NCI-H2196 treated with DMSO at 0.1 percent for 48 hours (cell line): ENCODE data around the gene FCRL1.

Experiments used
- DNase-seq: peaks from one replicate; lab custom pipeline; 2025; ENCODE audit not compliant: unreplicated experiment; lab: John Stamatoyannopoulos, UW

The FCRL1 gene

DNA sequence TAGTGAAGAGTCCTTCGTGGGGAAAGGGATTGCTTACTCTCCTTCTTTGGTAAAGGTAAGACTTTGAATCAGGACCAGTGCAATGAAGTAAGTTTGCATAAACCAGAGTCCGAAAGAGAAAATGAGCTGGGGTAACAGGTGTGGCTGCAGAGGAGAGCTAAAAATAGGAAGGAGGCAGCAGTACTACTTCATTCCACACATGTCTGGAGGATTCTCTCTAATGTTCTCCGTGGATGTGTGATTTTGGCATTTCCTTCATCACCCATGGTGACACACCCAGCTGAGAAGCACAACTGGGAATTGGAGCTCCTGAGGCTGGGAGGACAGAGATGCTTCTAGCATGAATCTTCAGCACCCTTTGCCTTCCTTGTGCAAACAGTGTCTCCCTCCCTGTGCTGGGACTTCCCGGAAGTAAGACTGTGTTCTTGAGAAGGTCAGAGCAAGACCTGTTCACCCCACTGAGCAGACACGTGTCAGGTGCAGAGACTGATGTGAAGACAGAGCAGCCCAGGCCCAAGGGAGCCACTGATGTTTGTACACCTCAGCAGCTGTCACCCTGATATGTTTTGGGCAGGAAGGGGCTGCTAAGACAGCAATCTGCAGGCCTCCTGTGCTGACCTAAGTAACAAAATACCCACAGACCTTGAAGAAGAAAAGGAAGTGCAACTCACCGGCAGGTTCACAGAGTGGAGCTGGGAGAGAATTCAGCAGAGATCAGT lies 13.3 kb downstream of the FCRL1 start:
- no peak for DNase-seq

DNA sequence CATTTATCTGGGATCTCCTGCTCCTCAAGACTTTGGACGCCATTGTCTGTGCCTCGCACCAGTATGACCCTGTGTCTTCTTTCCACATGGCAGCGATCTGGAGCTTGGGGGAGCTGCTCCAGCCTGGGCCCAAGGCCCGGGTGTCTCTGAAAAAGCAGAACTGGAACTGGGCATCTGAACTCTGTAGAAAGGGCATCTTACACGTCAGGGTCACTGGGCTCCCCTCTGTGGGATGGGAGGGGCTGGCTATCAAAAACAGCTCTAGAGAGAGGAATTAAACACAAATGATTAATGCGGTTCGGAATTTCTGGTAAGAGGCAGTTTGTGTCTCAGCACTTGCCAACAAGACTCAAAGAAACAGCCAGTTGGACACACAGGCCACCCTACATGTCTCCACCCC lies 16.1 kb downstream of the FCRL1 start:
- no peak for DNase-seq

DNA sequence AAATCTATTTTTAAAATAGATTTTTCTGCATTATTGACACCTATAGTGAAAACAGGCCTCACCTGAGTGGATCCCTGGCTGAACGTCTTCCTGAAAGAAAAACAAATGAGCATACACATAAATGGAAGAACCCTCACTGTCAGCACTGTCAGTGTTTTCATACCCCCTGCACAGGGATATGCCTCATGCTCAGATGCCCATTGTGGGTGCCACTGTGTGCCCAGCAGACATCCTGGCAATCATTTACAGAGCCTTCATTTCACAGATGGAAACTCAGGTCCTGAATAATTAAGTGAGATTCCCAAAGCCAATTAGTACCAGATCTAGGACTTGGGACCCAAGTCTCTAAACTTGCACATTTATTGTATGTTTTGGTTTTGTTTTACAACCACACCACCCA lies 19.9 kb downstream of the FCRL1 start:
- no peak for DNase-seq

- DNase-seq: no peak
These were observed 21.7 kb downstream of the FCRL1 start for GRCh38 chr1:157798211-157798610.

DNA sequence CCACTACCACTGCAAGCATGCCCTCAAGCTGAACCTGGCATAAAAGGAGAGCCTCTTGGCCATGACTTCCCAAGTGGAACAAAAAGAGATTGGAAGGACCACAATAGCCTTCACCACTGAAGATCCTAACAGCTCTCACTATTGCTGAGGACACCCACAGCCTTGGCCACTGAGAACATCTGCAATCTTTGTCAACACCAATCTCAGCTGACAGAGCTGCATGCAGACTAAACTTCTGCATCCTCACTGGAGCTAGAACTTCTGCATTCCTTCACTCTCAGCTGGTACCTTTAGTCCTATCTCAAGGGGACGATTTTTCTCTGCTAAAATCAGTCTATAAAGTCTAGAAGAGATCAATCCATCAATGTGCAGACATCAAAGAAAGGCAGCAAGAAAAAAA lies 34.7 kb downstream of the FCRL1 start:
- DNase-seq: no peak

- no peak for DNase-seq
These were observed 35.1 kb downstream of the FCRL1 start for GRCh38 chr1:157784801-157785200.

DNA sequence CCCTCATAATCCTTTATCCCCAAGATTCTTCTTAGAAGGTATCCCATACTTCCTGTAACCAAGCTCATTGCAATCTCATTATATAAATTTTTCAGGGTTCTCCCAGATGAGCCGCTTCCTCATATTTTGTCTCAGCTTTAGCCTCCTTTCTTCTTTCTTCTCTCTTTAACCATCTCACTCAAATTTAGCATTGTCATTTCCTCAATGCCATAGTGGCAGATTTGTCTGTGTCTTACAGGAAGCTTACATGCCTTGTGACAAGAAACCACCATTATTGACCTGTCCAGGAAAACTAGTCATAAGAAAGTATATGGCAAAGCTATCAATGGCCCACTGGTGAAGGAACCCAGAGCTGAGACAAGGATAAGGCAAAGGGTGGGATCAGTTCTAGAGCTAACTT lies 37.0 kb downstream of the FCRL1 start:
- DNase-seq: no peak

- no peak for DNase-seq
These were observed 38.9 kb downstream of the FCRL1 start for GRCh38 chr1:157781048-157781447.

GRCh38 chr1:157776971-157777391 lies 42.9 kb downstream of the FCRL1 start, which contains the start of gene FCRL2:
Gene FCRL2 (minus strand): TSS chr1:157777132. CDS start chr1:157777073, 59 bp downstream.
- no peak for DNase-seq

GRCh38 chr1:157775101-157775870 lies 44.6 kb downstream of the FCRL1 start:
- DNase-seq: no peak

DNA sequence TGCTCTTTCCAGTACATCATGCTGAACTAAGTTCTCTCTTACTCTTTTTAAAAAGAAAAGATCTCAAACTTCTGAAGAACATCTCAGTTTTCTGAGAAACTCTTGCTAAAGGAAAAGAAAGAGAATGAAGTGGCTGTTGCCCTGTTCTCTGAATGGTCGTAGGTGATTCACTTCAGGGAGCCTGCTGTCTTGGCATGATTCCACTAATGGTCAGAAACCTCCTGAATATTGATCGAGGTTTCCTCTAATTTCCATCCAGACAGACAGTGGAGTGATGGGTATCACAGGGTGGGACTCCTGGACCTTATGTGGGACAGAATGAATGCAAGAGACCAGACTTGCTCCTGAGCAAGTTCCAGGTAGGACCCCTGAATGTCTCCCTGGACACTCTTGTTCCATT lies 45.5 kb downstream of the FCRL1 start:
- no peak for DNase-seq

DNA sequence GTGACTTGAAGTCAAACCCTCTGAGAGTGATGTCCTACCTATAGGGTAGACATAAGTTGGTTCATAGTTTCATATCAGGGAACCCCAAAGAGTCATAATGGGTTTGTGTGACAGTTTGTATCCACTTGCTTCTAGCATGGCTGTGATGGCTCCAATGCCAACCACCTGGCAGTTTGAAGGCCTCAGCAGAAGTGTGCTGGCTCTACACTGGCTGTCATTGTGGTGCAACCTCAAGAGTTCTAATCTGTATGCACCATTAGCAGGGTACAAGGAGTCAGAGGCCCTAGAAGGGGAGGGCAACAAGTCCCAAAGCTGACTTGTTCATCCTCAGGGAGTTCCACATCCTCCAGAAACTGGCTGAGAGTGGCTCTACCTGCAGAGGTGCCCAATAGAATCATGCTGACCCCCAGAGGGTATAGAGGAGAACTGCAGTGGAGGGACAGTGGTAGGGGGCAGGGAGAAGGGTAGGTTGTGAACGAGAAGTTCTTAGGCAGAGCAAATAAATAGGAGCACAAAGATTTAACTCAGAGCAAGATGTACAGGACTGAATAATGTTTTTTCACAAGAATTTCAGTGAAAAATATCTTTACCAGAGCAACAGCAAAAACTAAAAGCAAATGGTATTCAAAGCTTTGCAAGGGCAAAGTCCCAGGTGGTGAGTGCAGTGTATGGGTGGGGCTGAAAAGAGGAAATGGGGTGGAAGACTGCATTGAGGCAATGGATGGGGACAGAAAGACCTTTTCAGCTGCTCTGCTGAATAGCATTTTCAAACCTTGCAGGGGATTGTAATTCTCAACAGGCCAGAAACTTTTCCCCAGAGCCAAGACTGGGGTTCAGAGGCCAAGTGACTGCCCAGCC lies 46.2 kb downstream of the FCRL1 start:
- DNase-seq: no peak

DNA sequence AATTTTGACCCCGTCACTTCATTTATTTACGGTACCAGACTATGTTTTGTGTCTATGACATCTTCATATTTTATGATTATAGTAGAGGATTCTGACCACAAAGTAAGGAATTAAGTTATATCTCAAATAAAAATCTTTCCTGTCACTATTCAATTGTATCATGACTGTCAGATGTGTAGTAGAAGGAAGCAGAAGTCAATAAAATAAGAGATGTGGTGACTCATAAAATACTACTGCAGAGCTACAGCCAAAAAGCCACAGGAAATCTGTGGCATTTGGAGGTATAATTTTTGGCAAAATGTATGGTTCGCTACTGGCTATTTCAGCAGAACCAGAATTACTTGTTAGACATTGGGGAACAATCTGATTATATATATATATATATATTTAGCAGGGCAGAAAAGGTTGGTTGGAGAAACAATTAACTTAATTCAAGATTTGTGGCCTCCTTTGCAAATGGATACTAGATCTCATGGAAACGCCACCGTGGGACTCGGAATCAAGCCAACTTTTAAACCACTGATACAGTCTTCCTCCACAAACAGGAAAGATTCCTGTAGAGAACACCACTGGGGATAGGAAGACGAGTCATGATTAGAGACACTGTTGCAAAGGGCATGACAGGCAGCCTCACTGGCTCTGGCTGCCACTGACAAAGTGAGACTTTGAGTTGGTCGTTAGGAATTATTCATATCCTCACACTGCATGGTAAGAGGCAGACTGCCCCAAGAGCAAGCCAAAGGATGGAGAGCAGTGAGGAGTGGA lies 48.1 kb downstream of the FCRL1 start:
- DNase-seq: no peak

DNA sequence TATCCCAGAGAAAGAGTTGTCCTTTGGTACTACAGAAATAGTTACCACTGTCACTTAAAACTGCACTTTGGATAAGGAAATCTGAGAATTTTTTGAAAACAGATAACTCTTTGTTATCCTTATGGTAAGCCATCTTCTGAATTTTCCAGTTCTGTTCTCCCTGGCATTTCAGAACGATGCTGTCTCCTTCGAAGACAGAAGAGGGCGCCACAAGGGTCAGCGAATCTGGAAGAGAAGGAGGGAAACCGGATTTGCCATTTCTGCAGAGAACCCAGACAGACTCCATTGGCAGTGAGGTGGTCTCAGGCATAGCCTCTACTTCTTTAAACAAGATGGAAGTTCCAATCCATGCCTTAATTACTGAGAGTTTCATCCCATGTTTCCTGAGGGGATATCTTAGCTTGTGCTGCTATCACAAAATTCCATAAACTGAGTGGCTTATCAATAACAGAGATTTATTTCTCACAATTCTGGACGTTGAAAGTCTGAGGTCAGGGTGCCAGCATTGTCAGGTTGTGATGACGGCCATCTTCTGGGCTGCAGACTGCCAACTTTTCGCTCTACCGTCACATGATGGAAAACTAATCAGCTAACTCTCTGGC lies 49.4 kb downstream of the FCRL1 start:
- no peak for DNase-seq

DNA sequence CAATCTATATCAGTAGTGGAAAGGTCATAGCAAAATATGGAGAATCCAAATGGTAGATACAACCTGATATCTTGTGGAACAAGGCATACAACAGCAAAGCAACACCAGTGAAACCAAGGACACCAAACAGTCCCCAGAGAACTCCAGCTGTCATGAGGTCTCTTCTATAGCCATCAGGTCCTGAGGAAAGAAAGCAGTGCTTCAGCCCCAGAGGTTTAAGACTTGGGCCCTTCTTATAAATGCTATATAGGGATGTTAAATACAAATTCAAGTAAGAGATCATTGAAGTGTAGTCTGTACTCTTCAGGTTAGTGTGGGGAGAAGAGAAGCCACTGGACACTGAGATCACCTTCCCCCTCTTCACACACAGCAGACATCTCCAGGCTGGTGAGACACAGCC lies 53.1 kb downstream of the FCRL1 start:
- DNase-seq: no peak

GRCh38 chr1:157758018-157758417 lies 61.9 kb downstream of the FCRL1 start:
- DNase-seq: no peak

GRCh38 chr1:157753611-157754010 lies 66.3 kb downstream of the FCRL1 start:
- no peak for DNase-seq

GRCh38 chr1:157751283-157751682 lies 68.6 kb downstream of the FCRL1 start:
- DNase-seq: no peak

DNA sequence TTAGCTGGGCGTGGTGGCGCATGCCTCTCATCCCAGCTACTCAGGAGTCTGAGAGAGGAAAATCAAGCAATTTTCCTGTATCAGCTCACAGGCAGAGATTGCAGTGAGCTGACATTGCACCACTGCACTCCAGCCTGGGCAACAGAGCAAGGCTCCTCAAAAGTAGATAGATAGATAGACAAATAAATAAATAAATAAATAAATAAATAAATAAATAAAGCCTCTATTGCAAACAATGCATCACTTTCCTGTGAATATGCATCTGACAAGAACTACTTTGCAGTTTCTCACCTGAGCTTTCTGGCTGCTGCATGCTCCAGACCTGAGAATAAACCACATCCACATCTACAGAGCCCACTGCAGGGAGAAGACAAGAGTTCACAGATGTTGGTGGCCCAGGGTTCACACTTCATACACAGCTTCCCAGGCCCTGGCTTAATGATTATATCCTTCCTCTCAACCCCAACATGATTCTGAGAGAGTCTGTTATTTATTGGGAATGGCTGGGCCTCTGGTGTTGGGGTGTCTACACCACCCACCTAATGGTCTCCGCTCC lies 71.6 kb downstream of the FCRL1 start:
- DNase-seq: no peak
